ENCODE measurements around the gene TMEM9. TPM values are rescaled to one million over a fixed set of nuclear protein-coding genes. Genes with fewer than 3 reads are reported as not detected.

TMEM9 gene
- total and polyA plus RNA-seq, 9 of the 15 experiments (the other 6 are each of a cell fraction or from before 2014, with no cell fraction given), result 30.4 to 107 (median 67.6) TPM

GRCh38 chr1:201139756-201140155, 14.5 kb downstream of the TMEM9 start:
- FAIRE-seq, result no peak
- no peak for DNase-seq (ENCODE audit: extremely low read depth in 1 of 4, low spot score in 3 of 4)

GRCh38 chr1:201139306-201139705, 15.0 kb downstream of the TMEM9 start:
- 97% methylated on average over 5 of the region's 5 CpGs for WGBS (ENCODE audit: insufficient coverage, low coverage, missing lambda C conversion rate)
- CTCF ChIA-PET (ENCODE audit: low intra/inter-chr PET ratio), result no interaction called here
- TF ChIP-seq ZNF280B (CRISPR knock-in tag; IDR thresholded peaks at IDR 0.05) (no peak), NCOR1 (IDR thresholded peaks at IDR 0.05) (no peak)

More at GRCh38 chr1:201139756-201140155, 14.5 kb downstream of the TMEM9 start:
- Histone ChIP-seq H3K9me1 (ENCODE audit: control insufficient read depth, insufficient read depth, low read length) (no peaks in the 10 kb centered on the region), H3K4me1 (replicated peaks in 1 of 2; ENCODE audit: control insufficient read depth in 2 of 2, insufficient read depth in 2 of 2, low read length in 2 of 2) (no peaks in the 10 kb centered on the region), H3K9me3 (replicated peaks; ENCODE audit: control insufficient read depth, insufficient read depth, low read depth, low read length) (no peaks in the 10 kb centered on the region), H3K79me2 (ENCODE audit: control insufficient read depth, insufficient read depth, low read length) (no peaks in the 10 kb centered on the region), H3K27me3 (ENCODE audit: control insufficient read depth in 2 of 2, insufficient read depth in 2 of 2, low read length in 2 of 2) (no peaks in the 10 kb centered on the region), H3K9ac (ENCODE audit: insufficient read depth in 1 of 2, low read depth in 2 of 2, low read length in 2 of 2) (no peak overlapping the region), H4K20me1 (replicated peaks; ENCODE audit: control insufficient read depth, insufficient read depth, low read length) (peaks cover 12% of the 10 kb centered on the region), H3K27ac (ENCODE audit: extremely low read depth, low read depth, low read length) (no peak overlapping the region), H3K4me2 (ENCODE audit: insufficient read depth, low read length) (no peak overlapping the region), H3K4me3 (no peak overlapping the region), H2AFZ (ENCODE audit: low read depth, low read length) (no peak overlapping the region), H3K36me3 (ENCODE audit: control insufficient read depth, insufficient read depth, low read length) (peaks cover 95% of the 10 kb centered on the region; the same call in 2 of the 3 replicates)
- intact Hi-C loops (cut with micrococcal nuclease) (no loop called here), in situ Hi-C loops (cut with MboI) (no loop called here)
- no TSS peak for BruUV-seq (replicated peaks)
- TF ChIP-seq HDAC3 (IDR thresholded peaks at IDR 0.05; ENCODE audit: borderline replicate concordance, partially characterized antibody), result no peak
- no peak for TF ChIP-seq POLR2AphosphoS2 (IDR thresholded peaks at IDR 0.05; ENCODE audit: low read length)
- ChIA-PET CTCF (ENCODE audit: low intra/inter-chr PET ratio) (no interaction called here), POLR2A (interaction anchor here (0.6 to 1.0 kb wide), 3 partner anchors 14 to 149 kb away, joined by 3 to 5 read pairs (median 3); partner anchors contain the start of gene TMEM9)
- 76% methylated on average over 9 of the region's 9 CpGs for WGBS (ENCODE audit: insufficient coverage, low coverage, missing lambda C conversion rate)
- ATAC-seq, result no peak

More at GRCh38 chr1:201139306-201139705, 15.0 kb downstream of the TMEM9 start:
- no peaks in the 10 kb centered on the region for H3K4me1 ChIP-seq (replicated peaks in 1 of 2; ENCODE audit: control insufficient read depth in 2 of 2, insufficient read depth in 2 of 2, low read length in 2 of 2)
- no TSS peak for BruUV-seq (replicated peaks)
- ATAC-seq (no peak), DNase-seq (ENCODE audit: extremely low read depth in 1 of 4, low spot score in 3 of 4) (no peak), FAIRE-seq (no peak)
- no peak overlapping the region for H3K4me3 ChIP-seq
- no peaks in the 10 kb centered on the region for H3K79me2 ChIP-seq (ENCODE audit: control insufficient read depth, insufficient read depth, low read length)
- H3K36me3 ChIP-seq (ENCODE audit: control insufficient read depth, insufficient read depth, low read length), result peaks cover 90% of the 10 kb centered on the region; the same call in 2 of the 3 replicates
- no peak overlapping the region for H2AFZ ChIP-seq (ENCODE audit: low read depth, low read length)
- in situ Hi-C loops (cut with MboI) (no loop called here), intact Hi-C loops (cut with micrococcal nuclease) (no loop called here)
- H3K4me2 ChIP-seq (ENCODE audit: insufficient read depth, low read length), result no peak overlapping the region
- no peaks in the 10 kb centered on the region for H3K9me1 ChIP-seq (ENCODE audit: control insufficient read depth, insufficient read depth, low read length)
- H3K9me3 ChIP-seq (replicated peaks; ENCODE audit: control insufficient read depth, insufficient read depth, low read depth, low read length), result no peaks in the 10 kb centered on the region
- peaks cover 12% of the 10 kb centered on the region for H4K20me1 ChIP-seq (replicated peaks; ENCODE audit: control insufficient read depth, insufficient read depth, low read length)
- H3K9ac ChIP-seq (ENCODE audit: insufficient read depth in 1 of 2, low read depth in 2 of 2, low read length in 2 of 2), result peak overlapping the region in 1 of 2 experiments; percentile 37; a peak in 2 of 4 replicates
- H3K27ac ChIP-seq (ENCODE audit: extremely low read depth, low read depth, low read length), result no peak overlapping the region
- no peaks in the 10 kb centered on the region for H3K27me3 ChIP-seq (ENCODE audit: control insufficient read depth in 2 of 2, insufficient read depth in 2 of 2, low read length in 2 of 2)
- POLR2A ChIA-PET, result interaction anchor here (0.9 to 2.0 kb wide), 3 partner anchors 9 to 44 kb away, joined by 3 to 8 read pairs (median 5); partner anchors contain the start of gene TMEM9

All from K562 (cell line).